GM18526 (cell line): ENCODE data around the gene USP35.

Experiments used
- POLR2A ChIP-seq: IDR thresholded peaks from 3 replicates; pipeline ENCODE4 v1.6.1; 2011; ENCODE audit not compliant: insufficient read length; ENCODE audit errors: extremely low read depth

Gene USP35

GRCh38 chr11:78216021-78216420 is 27.3 kb downstream of the USP35 start:
- no peak for TF ChIP-seq POLR2A

GRCh38 chr11:78216571-78217287 is 28.0 kb downstream of the USP35 start:
- no peak for TF ChIP-seq POLR2A

GRCh38 chr11:78217650-78218541 is 29.2 kb downstream of the USP35 start:
- TF ChIP-seq POLR2A, result no peak

- TF ChIP-seq POLR2A, result no peak
Measured at GRCh38 chr11:78218707-78219492, 30.2 kb downstream of the USP35 start.

- no peak for TF ChIP-seq POLR2A
Measured at GRCh38 chr11:78219493-78220217, 30.9 kb downstream of the USP35 start.

GRCh38 chr11:78220218-78221157 is 31.8 kb downstream of the USP35 start:
- TF ChIP-seq POLR2A, result no peak

GRCh38 chr11:78221396-78222315 is 32.9 kb downstream of the USP35 start:
- TF ChIP-seq POLR2A, result no peak

GRCh38 chr11:78223320-78223954 is 34.7 kb downstream of the USP35 start:
- no peak for TF ChIP-seq POLR2A

- TF ChIP-seq POLR2A, result no peak
Measured at GRCh38 chr11:78224506-78224905, 35.8 kb downstream of the USP35 start.

- TF ChIP-seq POLR2A, result no peak
Measured at GRCh38 chr11:78224906-78225420, 36.2 kb downstream of the USP35 start.

- TF ChIP-seq POLR2A, result no peak
Measured at GRCh38 chr11:78226684-78227680, 38.3 kb downstream of the USP35 start.
